HEK293 (cell line): ENCODE measurements around the gene ACTL9.

ENCODE experiments used
- CTCF ChIA-PET: fragments of 350-600 bp; formaldehyde crosslinking; extraction: SDS; loops from one replicate; lab custom pipeline; 2021; ENCODE audit warnings: antibody characterized with exemption; lab: Yijun Ruan, JAX
- POLR2A ChIA-PET: fragments of 300-600 bp; formaldehyde crosslinking; extraction: SDS; loops from one replicate; lab custom pipeline; 2020; ENCODE audit warnings: antibody characterized with exemption, inconsistent platforms; lab: Yijun Ruan, JAX
- H3K27ac ChIP-seq: fragments of 200-500 bp; sonication (Bioruptor generic); 2 replicates; pipeline ENCODE4 v1.5.1; 2014; ENCODE audit warnings: low read depth, low read length, control low read depth, inconsistent platforms; ENCODE audit errors: extremely low read depth
- H3K36me3 ChIP-seq, 2 experiments: fragments of 200-500 bp in 1 of 2; sonication (Bioruptor generic) in 1 of 2; 1 replicate in 1 of 2; 2 replicates in 1 of 2; pipeline ENCODE4 v1.5.1; 2014 to 2017; ENCODE audit warnings: inconsistent platforms in 2 of 2, low read length in 2 of 2; ENCODE audit not compliant: control insufficient read depth in 2 of 2, insufficient read depth in 1 of 2
- H3K4me1 ChIP-seq: fragments of 200-500 bp; sonication (Bioruptor generic); 2 replicates; pipeline ENCODE4 v1.5.1; 2014; ENCODE audit warnings: mild to moderate bottlenecking, low read length, inconsistent platforms; ENCODE audit not compliant: control insufficient read depth, insufficient read depth
- H3K4me3 ChIP-seq: 2 replicates; pipeline ENCODE4 v1.5.1; 2011; ENCODE audit warnings: low read depth, mild to moderate bottlenecking, control low read depth, low read length, moderate library complexity
- H3K9me3 ChIP-seq: fragments of 200-500 bp; sonication (Bioruptor generic); 2 replicates; pipeline ENCODE4 v1.5.1; 2014; ENCODE audit warnings: low read depth, low read length, inconsistent platforms; ENCODE audit not compliant: control insufficient read depth, insufficient read depth
- GLI2 ChIP-seq: fragments of 450-650 bp; formaldehyde crosslinking; IDR thresholded peaks from 2 replicates; pipeline ENCODE4; 2017; ENCODE audit warnings: missing biosample characterization, missing genetic modification characterization, low read depth, borderline replicate concordance
- GLIS1 ChIP-seq: fragments of 450-650 bp; formaldehyde crosslinking; IDR thresholded peaks from 2 replicates; pipeline ENCODE4 v1.5.1; 2016; ENCODE audit warnings: missing biosample characterization, missing genetic modification characterization
- GLIS2 ChIP-seq: fragments of 450-650 bp; formaldehyde crosslinking; IDR thresholded peaks from 2 replicates; pipeline ENCODE4 v1.5.1; 2016; ENCODE audit warnings: missing biosample characterization, missing genetic modification characterization
- HOXC10 ChIP-seq: sonication (generic); formaldehyde crosslinking; IDR thresholded peaks from 2 replicates; pipeline ENCODE4 v1.8.1; 2023; ENCODE audit warnings: mild to moderate bottlenecking, missing genetic modification reagents
- HOXD13 ChIP-seq: sonication (generic); formaldehyde crosslinking; IDR thresholded peaks from 2 replicates; pipeline ENCODE4 v1.8.0; 2022; ENCODE audit warnings: missing genetic modification reagents, borderline replicate concordance
- KLF8 ChIP-seq: fragments of 450-650 bp; formaldehyde crosslinking; IDR thresholded peaks from 2 replicates; pipeline ENCODE4 v1.5.1; 2016; ENCODE audit warnings: missing biosample characterization, missing genetic modification characterization
- PRDM1 ChIP-seq: fragments of 450-650 bp; formaldehyde crosslinking; IDR thresholded peaks from 2 replicates; pipeline ENCODE4; 2016; ENCODE audit warnings: missing biosample characterization, missing genetic modification characterization
- SCRT1 ChIP-seq: fragments of 450-650 bp; formaldehyde crosslinking; IDR thresholded peaks from 2 replicates; pipeline ENCODE4 v1.5.1; 2016; ENCODE audit warnings: missing biosample characterization, missing genetic modification characterization, borderline replicate concordance
- SCRT2 ChIP-seq: fragments of 450-650 bp; formaldehyde crosslinking; IDR thresholded peaks from 2 replicates; pipeline ENCODE4 v1.5.1; 2016; ENCODE audit warnings: missing biosample characterization, missing genetic modification characterization
- WT1 ChIP-seq: fragments of 450-650 bp; formaldehyde crosslinking; IDR thresholded peaks from 2 replicates; pipeline ENCODE4 v1.5.1; 2016; ENCODE audit warnings: missing biosample characterization, missing genetic modification characterization
- ZIC2 ChIP-seq: fragments of 450-650 bp; formaldehyde crosslinking; IDR thresholded peaks from 2 replicates; pipeline ENCODE4 v1.5.1; 2016; ENCODE audit warnings: missing biosample characterization, missing genetic modification characterization
- ZNF146 ChIP-seq: fragments of 450-650 bp; formaldehyde crosslinking; IDR thresholded peaks from 2 replicates; pipeline ENCODE4 v1.5.1; 2016; ENCODE audit warnings: missing biosample characterization, missing genetic modification characterization
- ZNF157 ChIP-seq: fragments of 450-650 bp; formaldehyde crosslinking; IDR thresholded peaks from 2 replicates; pipeline ENCODE4 v1.5.1; 2016; ENCODE audit warnings: missing biosample characterization, missing genetic modification characterization
- ZNF223 ChIP-seq: fragments of 450-650 bp; formaldehyde crosslinking; IDR thresholded peaks from 2 replicates; pipeline ENCODE4 v1.5.1; 2016; ENCODE audit warnings: missing biosample characterization, missing genetic modification characterization
- ZNF23 ChIP-seq: fragments of 450-650 bp; formaldehyde crosslinking; IDR thresholded peaks from 2 replicates; pipeline ENCODE4 v1.5.1; 2016; ENCODE audit warnings: missing biosample characterization, missing genetic modification characterization, borderline replicate concordance
- ZNF239 ChIP-seq: fragments of 450-650 bp; formaldehyde crosslinking; IDR thresholded peaks from 2 replicates; pipeline ENCODE4 v1.5.1; 2016; ENCODE audit warnings: missing biosample characterization, missing genetic modification characterization
- ZNF302 ChIP-seq: fragments of 450-650 bp; formaldehyde crosslinking; IDR thresholded peaks from 2 replicates; pipeline ENCODE4 v1.5.1; 2016; ENCODE audit warnings: missing biosample characterization, missing genetic modification characterization, low read depth
- ZNF366 ChIP-seq: fragments of 450-650 bp; formaldehyde crosslinking; conservative IDR thresholded peaks from 2 replicates; pipeline ENCODE4 v1.5.1; 2016; ENCODE audit warnings: missing biosample characterization, missing genetic modification characterization
- ZNF394 ChIP-seq: fragments of 450-650 bp; formaldehyde crosslinking; IDR thresholded peaks from 2 replicates; pipeline ENCODE4 v1.5.1; 2016; ENCODE audit warnings: missing biosample characterization, missing genetic modification characterization, mild to moderate bottlenecking, moderate library complexity, borderline replicate concordance
- ZNF530 ChIP-seq: fragments of 450-650 bp; formaldehyde crosslinking; IDR thresholded peaks from 2 replicates; pipeline ENCODE4 v1.5.1; 2016; ENCODE audit warnings: low read depth, missing biosample characterization, missing genetic modification characterization
- ZNF548 ChIP-seq: fragments of 450-650 bp; formaldehyde crosslinking; IDR thresholded peaks from 2 replicates; pipeline ENCODE4 v1.5.1; 2016; ENCODE audit warnings: missing biosample characterization, missing genetic modification characterization
- ZNF626 ChIP-seq: fragments of 450-650 bp; sonication (Bioruptor Pico); formaldehyde crosslinking; IDR thresholded peaks from 2 replicates; pipeline ENCODE4 v1.5.1; 2018; ENCODE audit warnings: missing biosample characterization, missing genetic modification characterization, inconsistent platforms
- ZNF645 ChIP-seq: fragments of 450-650 bp; formaldehyde crosslinking; IDR thresholded peaks from 2 replicates; pipeline ENCODE4; 2016; ENCODE audit warnings: missing biosample characterization, missing genetic modification characterization
- ZNF670 ChIP-seq: fragments of 450-650 bp; formaldehyde crosslinking; IDR thresholded peaks from 2 replicates; pipeline ENCODE4 v1.5.1; 2016; ENCODE audit warnings: missing biosample characterization, missing genetic modification characterization, low read depth
- ZNF843 ChIP-seq: fragments of 450-650 bp; formaldehyde crosslinking; IDR thresholded peaks from 2 replicates; pipeline ENCODE4 v1.5.1; 2016; ENCODE audit warnings: missing biosample characterization, missing genetic modification characterization
- ZSCAN30 ChIP-seq: fragments of 450-650 bp; IDR thresholded peaks from 2 replicates; pipeline ENCODE4 v1.5.1; 2018; ENCODE audit warnings: missing biosample characterization, mild to moderate bottlenecking, missing genetic modification characterization, moderate library complexity
- TF ChIP-seq, protein P1 (sequence below): fragments of 450-650 bp; formaldehyde crosslinking; IDR thresholded peaks from 2 replicates; pipeline ENCODE4 v1.5.1; 2017; ENCODE audit warnings: missing biosample characterization, missing genetic modification characterization
- TF ChIP-seq, protein P2 (sequence below): fragments of 450-650 bp; formaldehyde crosslinking; IDR thresholded peaks from 2 replicates; pipeline ENCODE4 v1.5.1; 2016; ENCODE audit warnings: missing biosample characterization, missing genetic modification characterization

The ACTL9 gene

GRCh38 chr19:8695911-8696310, 2.7 kb downstream of the ACTL9 start:
- ChIA-PET POLR2A (no interaction called here), CTCF (interaction anchor here (3.5 kb wide), 1 partner anchor 42 kb away, joined by 50 read pairs; no protein-coding TSS in a partner anchor)
- TF ChIP-seq ZIC2 (tag by site-specific recombination) (no peak), ZNF530 (tag by site-specific recombination) (no peak), ZNF239 (no peak), ZNF223 (no peak), ZSCAN30 (tag by site-specific recombination) (no peak), SCRT2 (no peak), ZNF645 (tag by site-specific recombination) (no peak), ZNF843 (tag by site-specific recombination) (no peak), ZNF394 (tag by site-specific recombination) (no peak), WT1 (tag by site-specific recombination) (no peak), GLIS1 (tag by site-specific recombination) (no peak), ZNF23 (tag by site-specific recombination) (no peak), ZNF302 (no peak)
- TF ChIP-seq, protein P1, sequence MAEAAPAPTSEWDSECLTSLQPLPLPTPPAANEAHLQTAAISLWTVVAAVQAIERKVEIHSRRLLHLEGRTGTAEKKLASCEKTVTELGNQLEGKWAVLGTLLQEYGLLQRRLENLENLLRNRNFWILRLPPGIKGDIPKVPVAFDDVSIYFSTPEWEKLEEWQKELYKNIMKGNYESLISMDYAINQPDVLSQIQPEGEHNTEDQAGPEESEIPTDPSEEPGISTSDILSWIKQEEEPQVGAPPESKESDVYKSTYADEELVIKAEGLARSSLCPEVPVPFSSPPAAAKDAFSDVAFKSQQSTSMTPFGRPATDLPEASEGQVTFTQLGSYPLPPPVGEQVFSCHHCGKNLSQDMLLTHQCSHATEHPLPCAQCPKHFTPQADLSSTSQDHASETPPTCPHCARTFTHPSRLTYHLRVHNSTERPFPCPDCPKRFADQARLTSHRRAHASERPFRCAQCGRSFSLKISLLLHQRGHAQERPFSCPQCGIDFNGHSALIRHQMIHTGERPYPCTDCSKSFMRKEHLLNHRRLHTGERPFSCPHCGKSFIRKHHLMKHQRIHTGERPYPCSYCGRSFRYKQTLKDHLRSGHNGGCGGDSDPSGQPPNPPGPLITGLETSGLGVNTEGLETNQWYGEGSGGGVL (tag by site-specific recombination): no peak
- TF ChIP-seq, protein P2, sequence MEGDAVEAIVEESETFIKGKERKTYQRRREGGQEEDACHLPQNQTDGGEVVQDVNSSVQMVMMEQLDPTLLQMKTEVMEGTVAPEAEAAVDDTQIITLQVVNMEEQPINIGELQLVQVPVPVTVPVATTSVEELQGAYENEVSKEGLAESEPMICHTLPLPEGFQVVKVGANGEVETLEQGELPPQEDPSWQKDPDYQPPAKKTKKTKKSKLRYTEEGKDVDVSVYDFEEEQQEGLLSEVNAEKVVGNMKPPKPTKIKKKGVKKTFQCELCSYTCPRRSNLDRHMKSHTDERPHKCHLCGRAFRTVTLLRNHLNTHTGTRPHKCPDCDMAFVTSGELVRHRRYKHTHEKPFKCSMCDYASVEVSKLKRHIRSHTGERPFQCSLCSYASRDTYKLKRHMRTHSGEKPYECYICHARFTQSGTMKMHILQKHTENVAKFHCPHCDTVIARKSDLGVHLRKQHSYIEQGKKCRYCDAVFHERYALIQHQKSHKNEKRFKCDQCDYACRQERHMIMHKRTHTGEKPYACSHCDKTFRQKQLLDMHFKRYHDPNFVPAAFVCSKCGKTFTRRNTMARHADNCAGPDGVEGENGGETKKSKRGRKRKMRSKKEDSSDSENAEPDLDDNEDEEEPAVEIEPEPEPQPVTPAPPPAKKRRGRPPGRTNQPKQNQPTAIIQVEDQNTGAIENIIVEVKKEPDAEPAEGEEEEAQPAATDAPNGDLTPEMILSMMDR (tag by site-specific recombination): no peak
- H3K4me3 ChIP-seq: no peak overlapping the region
- H3K9me3 ChIP-seq: no peaks in the 10 kb centered on the region
- no peaks in the 10 kb centered on the region for H3K36me3 ChIP-seq
- no peaks in the 10 kb centered on the region for H3K4me1 ChIP-seq
- no peak overlapping the region for H3K27ac ChIP-seq

- no peaks in the 10 kb centered on the region for H3K4me1 ChIP-seq
- no peaks in the 10 kb centered on the region for H3K9me3 ChIP-seq
- POLR2A ChIA-PET: no interaction called here
- no peaks in the 10 kb centered on the region for H3K36me3 ChIP-seq
- TF ChIP-seq GLIS2 (tag by site-specific recombination) (no peak), ZNF843 (tag by site-specific recombination) (no peak)
- TF ChIP-seq, all 188 proteins: peak for 0
- Histone ChIP-seq H3K4me3 (no peak overlapping the region), H3K27ac (no peak overlapping the region)
- CTCF ChIA-PET: interaction anchor here (0.7 to 3.5 kb wide), 6 partner anchors 11 to 557 kb away, joined by 3 to 50 read pairs (median 7); no protein-coding TSS in a partner anchor
Measured at GRCh38 chr19:8695501-8695900, 3.1 kb downstream of the ACTL9 start.

- no peaks in the 10 kb centered on the region for H3K9me3 ChIP-seq
- ChIA-PET CTCF (interaction anchor here (1.0 to 3.5 kb wide), 3 partner anchors 10 to 110 kb away, joined by 3 to 41 read pairs (median 5); no protein-coding TSS in a partner anchor), POLR2A (no interaction called here)
- no peaks in the 10 kb centered on the region for H3K36me3 ChIP-seq
- H3K4me3 ChIP-seq: no peak overlapping the region
- no peak overlapping the region for H3K27ac ChIP-seq
- TF ChIP-seq PRDM1 (tag by site-specific recombination) (peak; percentile 58), ZNF157 (tag by site-specific recombination) (no peak), SCRT1 (tag by site-specific recombination) (no peak), HOXD13 (no peak), ZNF548 (tag by site-specific recombination) (peak; percentile 88), ZNF626 (tag by site-specific recombination) (no peak), KLF8 (tag by site-specific recombination) (no peak), HOXC10 (no peak), ZNF366 (tag by site-specific recombination) (peak; percentile 89), ZNF146 (tag by site-specific recombination) (no peak), GLI2 (no peak), ZNF670 (tag by site-specific recombination) (no peak)
- no peaks in the 10 kb centered on the region for H3K4me1 ChIP-seq
Measured at GRCh38 chr19:8690753-8691539, 7.6 kb downstream of the ACTL9 start.
